Ascending aorta (tissue), 2 donors: ENCODE results near the gene N4BP2L1. TPM values are rescaled to one million over a fixed set of nuclear protein-coding genes. Genes with fewer than 3 reads are reported as not detected.

Experiments used
- DNase-seq, 2 donors: peaks; one replicate each; pipeline ENCODE4 v3.0.0-alpha.2; 2019; ENCODE audit warnings: low spot score in 2 of 2
- H3K27ac ChIP-seq, 2 donors: fragments of 200-600 bp; sonication (generic); one replicate each; pipeline ENCODE4 v1.5.1; 2016 to 2017; ENCODE audit warnings: mild to moderate bottlenecking in 1 of 2
- H3K27me3 ChIP-seq: fragments of 200-600 bp; sonication (generic); one replicate; pipeline ENCODE4 v1.5.1; 2017
- H3K36me3 ChIP-seq, 2 donors: fragments of 200-600 bp; sonication (generic); one replicate each; pipeline ENCODE4 v1.5.1; 2016
- H3K4me1 ChIP-seq, 2 donors: fragments of 200-600 bp; sonication (generic); one replicate each; pipeline ENCODE4 v1.5.1; 2016 to 2017; ENCODE audit warnings: mild to moderate bottlenecking in 1 of 2
- H3K4me3 ChIP-seq, 2 donors: fragments of 200-600 bp; sonication (generic); one replicate each; pipeline ENCODE4 v1.5.1; 2016 to 2017; ENCODE audit warnings: mild to moderate bottlenecking in 1 of 2
- H3K9me3 ChIP-seq, 2 donors: fragments of 200-600 bp; sonication (generic); one replicate each; pipeline ENCODE4 v1.5.1; 2016
- intact Hi-C: fragments of 100-400 bp; cut with DNase I; formaldehyde crosslinking; loops from one replicate; pipeline ENCODE4 v1.15.1; 2023
- total RNA-seq: library from RNA; depleted of rRNA; stranded (reverse); fragments of >200 nt; gene quantifications from one replicate; pipeline ENCODE4 v1.1.0, GENCODE V29; 2016
- TF ChIP-seq, protein P1 (sequence below), 3 experiments: fragments of 200-600 bp in 2 of 3; fragments of 450-650 bp in 1 of 3; sonication (generic) in 2 of 3; IDR thresholded peaks; one replicate each; pipeline ENCODE4 v1.5.1; 2016 to 2019; ENCODE audit warnings: antibody characterized with exemption in 3 of 3, mild to moderate bottlenecking in 1 of 3, moderate library complexity in 1 of 3

The N4BP2L1 gene
- total RNA-seq, 1 donor from 2014 or later: 27.2 TPM

DNA sequence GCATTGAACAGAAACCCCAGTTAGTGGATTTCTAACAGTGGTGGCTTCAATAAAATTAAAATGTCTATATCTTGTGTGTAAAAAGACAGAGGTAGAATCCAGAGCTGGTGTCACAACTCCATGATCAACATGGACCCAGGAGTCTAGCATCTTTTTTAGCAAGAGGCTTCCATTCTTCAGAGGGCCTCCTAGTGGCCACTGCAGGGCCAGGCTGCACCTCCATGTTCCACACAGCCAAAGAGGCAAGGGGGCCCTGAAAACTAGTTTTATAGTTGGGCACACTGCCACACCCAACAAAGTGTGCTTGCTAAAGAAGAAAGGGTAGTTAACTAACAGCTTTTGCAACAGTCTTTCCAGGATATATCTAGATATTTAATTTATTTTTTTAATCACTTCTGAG, 12.9 kb downstream of the N4BP2L1 start:
- no peak overlapping the region for H3K27ac ChIP-seq
- no peaks in the 10 kb centered on the region for H3K4me1 ChIP-seq
- peaks cover 3 to 4% of the 10 kb centered on the region in 2 donors for H3K36me3 ChIP-seq
- H3K9me3 ChIP-seq: no peaks in the 10 kb centered on the region
- DNase-seq: no peak
- intact Hi-C loops: no loop called here
- TF ChIP-seq, protein P1, sequence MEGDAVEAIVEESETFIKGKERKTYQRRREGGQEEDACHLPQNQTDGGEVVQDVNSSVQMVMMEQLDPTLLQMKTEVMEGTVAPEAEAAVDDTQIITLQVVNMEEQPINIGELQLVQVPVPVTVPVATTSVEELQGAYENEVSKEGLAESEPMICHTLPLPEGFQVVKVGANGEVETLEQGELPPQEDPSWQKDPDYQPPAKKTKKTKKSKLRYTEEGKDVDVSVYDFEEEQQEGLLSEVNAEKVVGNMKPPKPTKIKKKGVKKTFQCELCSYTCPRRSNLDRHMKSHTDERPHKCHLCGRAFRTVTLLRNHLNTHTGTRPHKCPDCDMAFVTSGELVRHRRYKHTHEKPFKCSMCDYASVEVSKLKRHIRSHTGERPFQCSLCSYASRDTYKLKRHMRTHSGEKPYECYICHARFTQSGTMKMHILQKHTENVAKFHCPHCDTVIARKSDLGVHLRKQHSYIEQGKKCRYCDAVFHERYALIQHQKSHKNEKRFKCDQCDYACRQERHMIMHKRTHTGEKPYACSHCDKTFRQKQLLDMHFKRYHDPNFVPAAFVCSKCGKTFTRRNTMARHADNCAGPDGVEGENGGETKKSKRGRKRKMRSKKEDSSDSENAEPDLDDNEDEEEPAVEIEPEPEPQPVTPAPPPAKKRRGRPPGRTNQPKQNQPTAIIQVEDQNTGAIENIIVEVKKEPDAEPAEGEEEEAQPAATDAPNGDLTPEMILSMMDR (IDR thresholded peaks at IDR 0.05): peak in 1 of 3 experiments; percentile 20
- H3K4me3 ChIP-seq: no peak overlapping the region
- H3K27me3 ChIP-seq: no peaks in the 10 kb centered on the region

DNA sequence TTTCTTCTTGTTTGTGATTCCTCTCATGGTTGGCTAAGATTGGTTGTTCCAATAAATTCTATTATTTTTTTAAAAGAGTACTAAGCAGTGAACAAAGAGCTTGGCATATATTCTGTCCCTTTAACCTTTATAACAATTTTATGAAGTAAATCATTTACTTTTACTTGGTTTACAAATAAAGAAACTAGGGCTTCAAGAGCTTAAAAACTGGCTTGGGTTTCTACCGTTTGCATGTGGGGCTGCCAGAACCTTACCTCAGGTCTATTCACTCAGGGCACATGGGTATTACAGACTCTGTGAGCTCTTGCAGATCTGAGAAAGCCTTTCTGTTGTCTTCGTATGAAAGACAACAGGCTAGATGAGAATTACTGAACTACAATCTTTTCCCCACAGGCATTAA, 13.3 kb downstream of the N4BP2L1 start:
- peaks cover 0 to 4% of the 10 kb centered on the region in 2 donors for H3K36me3 ChIP-seq
- no peaks in the 10 kb centered on the region for H3K4me1 ChIP-seq
- intact Hi-C loops: no loop called here
- H3K27me3 ChIP-seq: no peaks in the 10 kb centered on the region
- H3K9me3 ChIP-seq: no peaks in the 10 kb centered on the region
- TF ChIP-seq, protein P1 (IDR thresholded peaks at IDR 0.05): no peak
- H3K4me3 ChIP-seq: no peak overlapping the region
- no peak overlapping the region for H3K27ac ChIP-seq
- DNase-seq: no peak

DNA sequence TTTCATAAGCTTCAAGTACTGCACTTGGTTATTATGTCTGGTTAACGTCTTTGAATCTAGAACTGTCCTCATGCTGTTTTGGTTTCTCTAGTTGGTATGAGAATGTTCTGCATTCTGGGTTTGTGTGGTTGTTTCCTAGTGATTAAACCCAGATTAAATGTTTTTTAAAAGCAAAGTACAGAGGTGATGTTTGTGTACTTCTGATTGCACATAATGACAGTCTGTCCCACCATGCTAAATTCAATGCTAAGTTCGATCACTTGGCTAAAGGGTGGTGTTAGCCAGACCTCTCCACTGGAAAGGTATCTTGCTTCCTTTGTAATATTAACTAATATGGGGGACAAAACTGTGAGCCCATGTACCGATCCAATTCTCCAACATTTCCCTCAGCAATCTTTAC, 14.6 kb downstream of the N4BP2L1 start:
- Histone ChIP-seq H3K4me3 (no peak overlapping the region), H3K4me1 (no peaks in the 10 kb centered on the region), H3K36me3 (peaks cover 0 to 4% of the 10 kb centered on the region in 2 donors), H3K9me3 (no peaks in the 10 kb centered on the region), H3K27ac (no peak overlapping the region), H3K27me3 (no peaks in the 10 kb centered on the region)
- intact Hi-C loops: no loop called here
- TF ChIP-seq, protein P1 (IDR thresholded peaks at IDR 0.05): no peak
- DNase-seq: no peak

DNA sequence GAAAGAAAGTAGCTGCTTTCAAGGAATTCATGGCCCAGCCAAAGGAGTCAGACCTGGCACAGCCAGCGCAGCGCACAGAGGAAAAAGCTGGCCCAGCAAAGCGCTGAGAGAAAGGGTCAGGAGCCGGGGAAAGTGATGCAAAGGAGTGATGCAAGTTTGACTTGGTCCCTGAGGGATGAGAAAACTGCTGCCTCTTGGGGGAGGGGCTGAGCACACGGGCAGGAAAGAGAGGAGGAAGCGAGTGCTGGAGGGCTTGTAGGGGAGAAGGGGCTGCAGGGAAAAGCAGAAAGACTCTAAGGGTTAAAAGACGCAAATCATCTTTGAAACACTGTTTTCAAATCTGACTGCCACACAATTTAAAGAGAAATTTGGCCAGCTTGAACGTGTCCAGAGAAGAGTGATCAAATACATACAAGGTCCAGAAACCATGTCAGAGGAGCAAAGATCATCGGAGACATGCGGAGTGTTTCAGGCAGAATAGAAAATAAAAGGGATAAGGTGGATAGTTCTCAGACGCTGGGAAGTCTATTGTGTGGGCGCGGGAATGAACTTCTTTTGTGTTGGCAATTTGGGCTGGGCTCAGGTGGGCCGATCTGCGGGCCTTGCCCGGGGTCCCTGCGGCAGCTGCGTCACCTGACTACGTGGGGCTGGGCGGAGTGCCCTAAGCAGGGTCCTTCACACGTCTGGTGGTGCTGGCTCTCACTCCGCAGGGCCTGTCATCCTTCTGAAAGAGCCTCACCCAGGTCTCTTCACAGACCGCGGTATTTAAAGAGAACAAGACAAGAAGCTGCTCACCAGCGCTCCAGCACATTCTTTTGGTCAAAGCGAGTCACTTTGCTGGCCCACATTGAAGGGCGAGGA, 18.1 kb downstream of the N4BP2L1 start:
- Histone ChIP-seq H3K27me3 (no peaks in the 10 kb centered on the region), H3K4me3 (peak overlapping the region in 1 of 2 donors; percentile 7), H3K27ac (no peak overlapping the region), H3K4me1 (no peaks in the 10 kb centered on the region), H3K36me3 (peaks cover 8 to 12% of the 10 kb centered on the region in 2 donors), H3K9me3 (no peaks in the 10 kb centered on the region)
- DNase-seq: peak in 1 of 2 donors; percentile 66
- intact Hi-C loops: no loop called here
- TF ChIP-seq, protein P1 (IDR thresholded peaks at IDR 0.05): no peak

DNA sequence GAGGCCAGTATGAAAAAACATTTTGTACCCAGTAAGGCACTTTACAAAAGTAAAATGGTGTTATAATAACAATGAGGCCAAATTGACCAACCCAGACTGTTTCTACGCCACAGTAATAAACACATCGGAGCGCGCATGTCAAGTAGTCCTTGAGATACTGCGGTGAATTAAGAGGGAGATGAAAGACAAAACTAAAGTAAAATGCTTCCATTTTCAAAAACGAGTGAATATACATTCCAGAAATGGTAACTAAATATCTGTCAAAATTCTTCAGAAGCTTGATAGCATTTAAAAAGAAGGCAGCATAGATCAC, 19.0 kb downstream of the N4BP2L1 start:
- Histone ChIP-seq H3K27me3 (no peaks in the 10 kb centered on the region), H3K27ac (no peak overlapping the region), H3K4me1 (no peaks in the 10 kb centered on the region), H3K36me3 (peaks cover 8 to 12% of the 10 kb centered on the region in 2 donors), H3K4me3 (no peak overlapping the region), H3K9me3 (no peaks in the 10 kb centered on the region)
- no peak for DNase-seq
- intact Hi-C loops: no loop called here
- TF ChIP-seq, protein P1 (IDR thresholded peaks at IDR 0.05): no peak
